HG03280 (cell line): ENCODE data around the gene DUSP8.

Source experiments
- ATAC-seq: cut with Tn5 transposase; IDR thresholded peaks from one replicate; pipeline ENCODE4 v1.9.1; 2021; ENCODE audit warnings: mild to moderate bottlenecking, moderate library complexity; ENCODE audit not compliant: unreplicated experiment

Gene DUSP8

GRCh38 chr11:1536065-1536843, 35.8 kb downstream of the DUSP8 start:
- ATAC-seq: no peak

GRCh38 chr11:1534682-1535081, 37.4 kb downstream of the DUSP8 start:
- ATAC-seq: no peak

- no peak for ATAC-seq
Measured at GRCh38 chr11:1534171-1534570, 37.9 kb downstream of the DUSP8 start.

DNA sequence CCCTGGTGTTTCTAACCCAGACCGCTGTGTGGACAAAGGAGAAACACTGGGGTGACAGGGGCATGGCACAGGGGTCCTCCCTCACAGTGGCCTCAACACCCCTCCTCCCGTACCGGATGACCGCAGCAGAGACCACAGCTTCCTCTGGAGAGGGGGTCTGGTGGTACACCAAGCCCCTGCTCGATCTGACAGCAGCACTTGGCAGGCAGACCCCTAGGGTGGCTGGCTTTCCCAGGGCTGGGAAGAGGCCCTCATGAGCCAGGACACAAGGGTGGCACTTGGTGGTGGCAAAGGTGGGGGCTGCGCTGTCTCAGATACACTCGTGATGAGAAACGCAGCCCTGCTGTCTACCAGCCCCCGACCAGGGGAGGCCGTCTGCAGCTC, 38.7 kb downstream of the DUSP8 start:
- no peak for ATAC-seq

DNA sequence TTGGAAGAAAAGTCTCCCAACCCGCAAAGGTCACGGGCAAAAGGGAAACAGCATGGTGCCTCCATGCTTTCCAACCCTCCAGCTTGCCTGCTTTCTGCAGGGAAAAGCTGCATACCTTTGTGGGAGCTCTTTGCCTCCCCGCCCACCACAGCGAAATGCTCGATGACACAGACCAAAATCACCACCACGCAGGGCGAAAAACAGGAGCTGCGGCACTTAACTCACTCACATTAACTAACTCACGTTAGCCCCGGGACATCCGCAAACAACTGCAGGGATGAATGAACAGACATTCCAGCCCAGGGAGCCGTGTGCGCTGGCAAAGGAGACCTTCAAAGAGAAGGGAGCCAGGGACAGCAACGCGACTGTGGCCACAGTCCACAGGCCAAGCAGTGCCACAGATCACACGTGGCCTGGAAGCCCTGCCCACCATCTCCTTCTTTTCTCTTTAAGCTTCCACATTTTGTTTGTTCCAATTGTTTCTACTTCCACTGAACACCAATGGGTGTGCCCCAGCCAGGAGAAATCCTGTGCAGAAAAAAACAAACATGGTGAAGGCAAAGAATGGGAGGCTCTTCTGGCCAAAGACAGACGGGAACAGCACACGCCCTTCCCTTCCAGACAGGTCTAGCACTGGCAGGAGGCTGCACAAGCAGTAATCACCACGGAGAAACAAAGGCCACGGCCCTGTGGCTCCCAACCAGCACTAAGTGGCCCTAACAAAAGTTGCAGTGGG, 39.3 kb downstream of the DUSP8 start:
- no peak for ATAC-seq

DNA sequence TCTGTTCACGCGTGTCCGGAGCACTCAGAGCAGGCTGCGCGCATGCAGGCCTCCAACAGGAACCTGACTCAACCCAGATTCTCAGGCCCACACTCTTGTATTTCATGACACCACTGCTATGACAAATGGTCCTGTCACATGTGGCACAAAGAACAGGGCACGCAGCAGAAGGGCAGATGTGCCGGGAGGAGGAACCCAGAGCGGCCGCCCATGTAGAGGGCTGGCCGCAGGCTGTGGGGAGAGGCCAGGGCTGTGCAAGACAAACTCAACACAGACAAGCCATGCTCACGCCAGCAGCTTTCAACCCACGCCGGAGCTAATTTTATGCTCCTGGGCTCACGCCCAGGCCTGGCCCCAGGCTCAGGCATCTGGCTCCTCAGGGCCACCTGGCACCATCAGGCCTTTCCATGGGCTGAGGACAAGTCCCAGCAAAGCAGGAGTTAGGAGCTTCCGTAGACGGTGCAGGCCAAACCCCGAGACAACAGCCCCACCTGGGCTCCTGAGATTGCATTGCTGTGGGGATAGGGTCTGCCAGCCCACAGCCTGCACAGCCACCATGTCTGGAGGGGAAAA, 40.0 kb downstream of the DUSP8 start:
- no peak for ATAC-seq

GRCh38 chr11:1531449-1532013, 40.5 kb downstream of the DUSP8 start:
- no peak for ATAC-seq

DNA sequence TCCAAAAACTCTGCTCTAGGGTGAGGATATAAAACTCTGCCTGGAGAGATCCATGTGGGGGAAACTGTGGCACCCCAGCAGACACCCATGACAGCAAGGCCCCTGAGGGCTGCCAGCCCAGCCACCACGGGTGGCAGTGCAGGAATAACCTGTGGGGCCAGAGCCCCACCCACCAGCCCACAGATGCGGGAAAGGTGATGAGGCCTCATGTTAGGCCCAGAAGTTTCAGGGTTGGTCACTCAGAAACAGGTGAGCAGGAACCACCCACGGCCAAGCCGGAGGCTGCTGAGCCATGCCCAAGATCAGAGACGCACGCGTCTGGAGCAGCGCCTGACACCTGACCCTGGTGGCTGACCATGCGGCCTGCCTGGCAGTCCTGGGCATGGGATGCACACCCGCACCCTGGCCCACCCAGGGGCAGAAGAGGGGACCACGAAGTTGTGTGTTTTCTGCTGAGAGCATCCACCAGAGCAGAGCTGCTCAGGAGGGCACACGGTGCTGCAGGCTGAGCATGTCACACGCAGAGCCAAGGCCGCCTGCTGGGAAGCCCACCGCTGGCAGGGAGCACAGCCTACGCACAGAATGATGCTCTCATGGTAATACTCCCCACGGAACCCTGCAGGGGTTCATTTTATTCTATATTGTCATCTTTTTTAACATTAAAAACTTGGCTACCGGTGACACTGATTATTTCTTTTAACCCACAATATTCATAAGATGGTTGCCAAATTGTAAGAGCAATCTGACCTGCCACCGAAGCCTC, 41.2 kb downstream of the DUSP8 start:
- ATAC-seq: no peak

DNA sequence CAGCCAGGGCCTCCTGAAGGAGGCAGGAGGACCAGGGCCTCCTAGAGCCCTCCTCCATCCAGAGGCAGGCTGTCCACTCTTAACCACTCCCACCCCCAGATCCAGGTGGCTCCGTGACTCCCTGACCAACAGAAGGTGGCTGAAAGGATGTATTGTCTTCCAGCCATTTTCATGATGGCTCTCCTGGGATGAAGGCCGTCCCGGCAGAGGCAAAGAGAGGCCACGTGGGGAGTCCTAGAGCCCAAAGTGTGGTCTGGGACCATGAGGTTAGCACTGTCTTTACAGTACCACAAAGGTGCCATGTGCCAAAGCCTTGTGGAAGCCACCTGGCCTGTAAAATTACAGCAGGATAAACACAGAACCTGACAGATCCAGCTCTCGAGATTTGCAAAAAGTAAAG, 42.3 kb downstream of the DUSP8 start:
- ATAC-seq: no peak

DNA sequence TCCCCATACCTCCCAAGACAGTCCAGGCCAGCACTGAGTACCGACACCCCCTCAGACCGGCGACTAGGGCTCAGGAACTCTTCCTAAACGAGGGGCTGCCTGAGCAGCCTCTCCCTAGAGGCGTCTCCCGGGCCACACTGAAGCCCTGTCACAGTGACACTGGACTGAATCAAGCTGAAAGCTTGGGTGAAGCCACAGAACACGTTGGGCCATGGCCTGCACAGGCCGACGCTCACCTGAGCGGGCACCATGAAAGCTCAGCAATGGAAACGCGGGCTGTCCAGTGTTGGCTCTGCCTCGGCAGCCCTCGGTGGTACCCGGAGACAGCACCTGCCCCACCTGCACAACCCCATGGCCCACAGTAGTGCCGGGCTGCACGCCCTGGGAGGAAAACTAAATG, 42.8 kb downstream of the DUSP8 start:
- no peak for ATAC-seq

- no peak for ATAC-seq
Measured at GRCh38 chr11:1528710-1529109, 43.4 kb downstream of the DUSP8 start.

- no peak for ATAC-seq
Measured at GRCh38 chr11:1526785-1527184, 45.3 kb downstream of the DUSP8 start.

GRCh38 chr11:1523779-1524178, 48.3 kb downstream of the DUSP8 start:
- ATAC-seq: no peak

DNA sequence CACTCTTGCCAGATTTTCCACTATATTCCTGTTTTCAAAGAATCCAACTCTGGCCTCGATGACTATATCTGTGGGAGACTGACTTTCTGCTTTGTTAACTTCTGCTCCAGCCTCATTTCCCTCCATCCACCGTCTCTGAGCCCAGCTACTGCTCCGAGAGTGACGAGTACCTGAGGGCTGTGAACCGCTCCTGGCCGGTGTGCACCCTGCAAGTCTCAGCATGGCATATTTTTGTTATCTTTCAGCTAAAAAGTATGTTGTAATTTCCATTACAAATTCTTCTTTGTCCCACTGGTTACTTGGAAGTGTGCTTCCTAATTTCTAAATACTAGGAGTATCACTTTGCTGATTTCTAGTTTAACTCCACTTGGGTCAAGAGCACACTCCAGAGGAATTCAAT, 49.0 kb downstream of the DUSP8 start:
- ATAC-seq: no peak

DNA sequence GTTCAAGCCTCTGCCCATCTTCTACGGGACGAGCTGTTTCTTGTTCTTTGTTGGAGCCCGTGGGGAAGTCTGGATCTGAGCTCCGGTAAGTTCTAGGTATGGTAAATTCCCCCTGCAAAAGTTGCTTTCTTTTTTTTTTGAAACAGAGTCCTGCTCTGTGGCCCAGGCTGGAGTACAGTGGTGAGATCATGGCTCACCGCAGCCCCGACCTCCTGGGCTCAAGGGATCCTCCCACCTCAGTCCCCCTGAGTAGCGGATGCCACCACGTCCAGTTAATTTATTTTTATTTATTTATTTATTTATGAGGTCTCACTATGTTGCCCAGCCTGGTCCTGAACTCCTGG, 50.0 kb downstream of the DUSP8 start:
- no peak for ATAC-seq

DNA sequence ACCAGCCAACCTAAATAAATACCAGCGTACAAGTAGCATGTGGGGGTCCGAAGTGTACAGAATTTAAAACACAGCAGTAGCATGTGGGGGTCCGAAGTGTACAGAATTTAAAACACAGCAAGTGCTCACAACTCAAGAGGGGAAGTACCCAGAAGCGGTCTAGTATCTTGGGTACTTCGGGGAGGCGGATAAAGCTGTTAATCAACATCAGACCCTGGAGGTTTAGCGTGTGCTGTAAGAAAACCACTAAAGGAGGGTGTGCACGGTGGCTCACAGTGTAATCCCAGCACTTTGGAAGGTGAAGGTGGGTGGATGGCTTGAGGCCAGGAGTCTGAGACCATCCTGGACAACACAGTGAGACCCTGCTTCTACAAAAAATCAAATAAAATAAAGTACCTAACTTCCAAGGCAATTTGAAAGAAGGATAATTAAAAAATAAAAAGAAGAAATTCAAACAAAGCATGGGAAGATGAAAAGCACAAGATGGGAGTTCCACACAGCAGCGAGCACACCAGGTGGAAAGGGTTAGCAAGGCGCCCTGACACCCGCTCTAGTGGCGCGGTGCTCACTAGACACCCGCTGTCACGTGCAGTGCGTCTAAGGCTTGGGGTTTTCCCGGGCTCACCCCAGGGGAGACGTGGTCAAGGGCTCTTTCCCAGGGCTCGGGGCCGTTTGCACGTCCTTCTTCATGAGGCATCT, 50.5 kb downstream of the DUSP8 start:
- peak; percentile 77 for ATAC-seq

GRCh38 chr11:1520663-1521267, 51.3 kb downstream of the DUSP8 start:
- no peak for ATAC-seq

DNA sequence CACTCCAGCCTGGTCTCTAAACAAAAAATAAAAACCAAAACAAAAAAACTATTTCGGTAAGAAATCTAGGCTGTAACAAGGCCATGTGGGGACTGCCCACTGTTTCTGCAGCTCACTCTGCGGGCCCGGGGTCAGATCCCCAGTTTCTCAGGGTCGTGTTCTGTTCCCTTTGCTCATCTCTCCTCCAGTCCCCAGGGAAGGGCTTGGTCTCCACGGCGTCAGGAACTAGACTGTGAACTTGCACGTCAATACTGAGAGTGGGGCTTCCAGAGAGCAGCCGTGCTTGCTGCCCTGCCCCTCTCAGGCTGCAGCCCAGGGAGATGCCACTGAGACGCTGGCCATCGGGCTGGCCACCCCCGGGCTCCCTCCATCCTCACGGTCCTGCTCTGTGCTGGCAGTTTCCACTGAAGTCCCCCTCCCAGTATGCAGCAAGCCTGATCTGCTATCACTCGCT, 51.8 kb downstream of the DUSP8 start:
- ATAC-seq: no peak

DNA sequence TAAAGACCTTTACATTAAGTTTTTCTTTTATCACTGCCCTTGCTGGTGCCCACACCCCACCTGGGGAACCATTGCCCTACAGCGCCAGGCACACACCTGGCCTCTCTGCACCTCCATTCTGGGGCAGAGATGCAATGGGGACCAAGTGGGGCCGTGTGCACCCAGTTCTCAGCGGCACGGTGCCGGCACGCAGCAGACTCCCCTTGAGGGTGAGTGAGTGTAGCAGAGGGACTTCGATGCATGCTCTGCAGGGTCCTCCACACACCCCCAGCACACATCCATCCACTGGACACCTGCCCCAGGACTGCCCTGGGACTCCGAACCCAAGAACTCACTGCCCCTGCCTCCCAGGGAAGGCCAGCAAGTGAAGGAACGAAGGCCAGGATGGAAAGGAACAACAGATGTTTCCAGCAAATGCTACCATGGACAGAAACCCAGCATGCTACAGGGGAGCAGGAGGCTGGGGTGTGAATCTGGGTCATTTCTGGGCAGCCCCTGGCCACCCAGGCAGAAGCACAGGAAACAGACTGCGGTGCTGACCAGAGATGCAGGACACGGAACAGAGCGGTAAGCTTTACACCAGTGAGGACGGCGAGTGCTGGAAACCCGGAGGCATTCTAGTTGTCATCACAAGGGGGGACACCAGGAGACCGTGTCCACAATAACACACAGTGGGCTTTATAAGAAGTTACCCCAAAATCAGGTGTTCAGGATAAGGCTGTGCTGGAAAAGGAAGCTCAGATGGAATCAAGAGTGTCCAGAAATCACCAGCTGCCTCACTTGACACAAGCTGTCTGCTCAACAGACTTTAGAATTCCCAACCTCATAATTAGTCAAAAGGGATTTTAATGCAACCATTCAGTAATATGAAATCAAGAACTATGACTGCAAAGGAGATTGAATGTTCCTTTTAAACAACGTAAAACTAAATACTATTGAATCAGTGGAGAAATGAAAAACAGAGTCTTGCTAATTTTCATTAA, 52.8 kb downstream of the DUSP8 start:
- ATAC-seq: no peak
